Ovary (tissue), 9 donors: ENCODE measurements around the gene TLE2. TPM values are rescaled to one million over a fixed set of nuclear protein-coding genes. Genes with fewer than 3 reads are reported as not detected.

ENCODE experiments used
- DNase-seq, 5 donors: peaks; one replicate each; pipeline ENCODE4 v3.0.0-alpha.2; 2019 to 2020
- H3K27ac ChIP-seq, 2 donors: fragments of 200-600 bp; one replicate each; pipeline versions ENCODE4 v1.5.1 to v1.8.0; 2019 to 2022
- H3K27me3 ChIP-seq: fragments of 200-600 bp; one replicate; pipeline ENCODE4 v1.8.0; 2022
- H3K36me3 ChIP-seq: fragments of 200-600 bp; sonication (generic); one replicate; pipeline ENCODE4 v1.5.1; 2019
- H3K4me1 ChIP-seq: one replicate; pipeline ENCODE4 v1.8.1; 2013; ENCODE audit warnings: mild to moderate bottlenecking, moderate library complexity; ENCODE audit not compliant: insufficient read depth
- H3K4me3 ChIP-seq: fragments of 200-600 bp; sonication (generic); one replicate; pipeline ENCODE4 v1.5.1; 2017
- H3K9me3 ChIP-seq, 2 donors: fragments of 200-600 bp in 1 of 2; sonication (generic) in 1 of 2; one replicate each; pipeline versions ENCODE4 v1.5.1 to v1.8.1; 2013 to 2019; ENCODE audit warnings: mild to moderate bottlenecking in 1 of 2, moderate library complexity in 1 of 2
- EP300 ChIP-seq: sonication (generic); formaldehyde crosslinking; IDR thresholded peaks from one replicate; pipeline ENCODE4 v1.6.1; 2017; ENCODE audit warnings: antibody characterized with exemption
- POLR2A ChIP-seq: fragments of 450-650 bp; IDR thresholded peaks from one replicate; pipeline ENCODE4 v1.6.1; 2017; ENCODE audit warnings: antibody characterized with exemption, mild to moderate bottlenecking, moderate library complexity
- WGBS, 3 donors: extraction: QIAGEN DNeasy Blood & Tissue Kit in 1 of 3; methylation state at CpG; one replicate each; pipeline versions ENCODE4 v1.1.5 to v1.1.7; 2013 to 2017; 5-methylcytosine and 5-hydroxymethylcytosine counted together
- intact Hi-C, 4 donors: fragments of 100-400 bp; cut with DNase I; formaldehyde crosslinking; loops; one replicate each; pipeline versions ENCODE4 v1.11.0 to v1.15.1; 2022 to 2023
- polyA plus RNA-seq, 2 donors: library from polyadenylated mRNA; stranded (reverse); fragments of 200-250 nt in 1 of 2; fragments of 350-450 nt in 1 of 2; fragmentation: Illumina TruSeq in 1 of 2; extraction: RNeasy Lipid Tissue Mini Kit (QIAGEN cat#74804) in 1 of 2; gene quantifications; one replicate each; pipeline ENCODE4 v1.2.3, GENCODE V29; 2013 to 2014
- total RNA-seq, 7 donors: library from RNA; depleted of rRNA in 2 of 7; stranded (reverse); fragments of >200 nt in 2 of 7; fragmentation: NEBNext Ultra II Directional in 3 of 7; extraction: Animal tissue kit (Norgen Biotek cat#: 25700) in 3 of 7; gene quantifications; one replicate each; pipeline versions ENCODE4 v1.1.0 to v1.2.4, GENCODE V29; 2016 to 2023
- TF ChIP-seq, protein P1 (sequence below), 3 donors: fragments of 450-650 bp in 2 of 3; fragments of 200-600 bp in 1 of 3; IDR thresholded peaks; one replicate each; pipeline versions ENCODE4 v1.5.1 to v1.8.0; 2016 to 2022; ENCODE audit warnings: antibody characterized with exemption in 3 of 3, mild to moderate bottlenecking in 1 of 3
- donor health status: DM: no; HTN: no; CAD: no; lungs with moderate emphysema.
- donor health status: DM: no; HTN: no; CAD: no.
- donor health status: Bipolar disorder and iron deficiency.
- donor health status: DM: yes; HTN: yes; CAD: no.
- donor health status: DM: no; HTN: no; CAD: no.
- donor health status: DM: yes; HTN: yes; CAD: no.

Gene TLE2
- total and polyA plus RNA-seq, 9 donors: 15.1 to 43.9 (median 35.0) TPM

GRCh38 chr19:3026768-3027167 is 2.3 kb downstream of the TLE2 start:
- no peaks in the 10 kb centered on the region for H3K27me3 ChIP-seq
- no peaks in the 10 kb centered on the region for H3K36me3 ChIP-seq
- intact Hi-C loops: loop anchor here in 1 of 4 donors (5.0 kb wide), 1 partner anchor 44 kb away; no protein-coding TSS in a partner anchor
- no peak for DNase-seq
- H3K4me1 ChIP-seq: no peaks in the 10 kb centered on the region
- no peaks in the 10 kb centered on the region for H3K9me3 ChIP-seq
- 90 to 100% (median 97%) methylated on average over 1 of the region's 1 CpG for WGBS, 3 donors
- TF ChIP-seq, protein P1, sequence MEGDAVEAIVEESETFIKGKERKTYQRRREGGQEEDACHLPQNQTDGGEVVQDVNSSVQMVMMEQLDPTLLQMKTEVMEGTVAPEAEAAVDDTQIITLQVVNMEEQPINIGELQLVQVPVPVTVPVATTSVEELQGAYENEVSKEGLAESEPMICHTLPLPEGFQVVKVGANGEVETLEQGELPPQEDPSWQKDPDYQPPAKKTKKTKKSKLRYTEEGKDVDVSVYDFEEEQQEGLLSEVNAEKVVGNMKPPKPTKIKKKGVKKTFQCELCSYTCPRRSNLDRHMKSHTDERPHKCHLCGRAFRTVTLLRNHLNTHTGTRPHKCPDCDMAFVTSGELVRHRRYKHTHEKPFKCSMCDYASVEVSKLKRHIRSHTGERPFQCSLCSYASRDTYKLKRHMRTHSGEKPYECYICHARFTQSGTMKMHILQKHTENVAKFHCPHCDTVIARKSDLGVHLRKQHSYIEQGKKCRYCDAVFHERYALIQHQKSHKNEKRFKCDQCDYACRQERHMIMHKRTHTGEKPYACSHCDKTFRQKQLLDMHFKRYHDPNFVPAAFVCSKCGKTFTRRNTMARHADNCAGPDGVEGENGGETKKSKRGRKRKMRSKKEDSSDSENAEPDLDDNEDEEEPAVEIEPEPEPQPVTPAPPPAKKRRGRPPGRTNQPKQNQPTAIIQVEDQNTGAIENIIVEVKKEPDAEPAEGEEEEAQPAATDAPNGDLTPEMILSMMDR (IDR thresholded peaks at IDR 0.05): no peak
- TF ChIP-seq EP300: no peak
- H3K27ac ChIP-seq: no peak overlapping the region
- H3K4me3 ChIP-seq: no peak overlapping the region

DNA sequence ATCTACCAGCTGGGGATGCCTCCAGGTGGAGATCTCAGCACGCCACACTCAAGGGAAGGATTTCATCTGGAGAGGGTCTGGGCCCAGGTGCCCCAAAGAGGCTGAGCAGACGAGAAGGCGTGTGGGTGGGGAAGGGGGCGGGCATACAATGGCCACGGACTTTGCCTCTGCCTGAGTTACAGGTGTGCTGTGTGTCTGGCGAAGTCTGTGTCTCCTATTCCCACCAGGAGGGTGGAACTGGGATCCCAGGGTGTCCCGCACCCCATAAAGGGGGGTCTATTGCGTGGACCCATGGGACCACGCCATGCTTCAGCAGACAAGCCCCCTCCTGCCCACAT is 3.6 kb downstream of the TLE2 start:
- intact Hi-C loops: loop anchor here in 1 of 4 donors (5.0 kb wide), 1 partner anchor 43 kb away; no protein-coding TSS in a partner anchor
- Histone ChIP-seq H3K4me3 (no peak overlapping the region), H3K27ac (no peak overlapping the region), H3K36me3 (no peaks in the 10 kb centered on the region), H3K9me3 (no peaks in the 10 kb centered on the region), H3K4me1 (no peaks in the 10 kb centered on the region), H3K27me3 (no peaks in the 10 kb centered on the region)
- DNase-seq: no peak
- TF ChIP-seq POLR2A: no peak
- TF ChIP-seq, protein P1 (IDR thresholded peaks at IDR 0.05): no peak
- 91 to 95% (median 93%) methylated on average over 9 of the region's 9 CpGs for WGBS, 3 donors

DNA sequence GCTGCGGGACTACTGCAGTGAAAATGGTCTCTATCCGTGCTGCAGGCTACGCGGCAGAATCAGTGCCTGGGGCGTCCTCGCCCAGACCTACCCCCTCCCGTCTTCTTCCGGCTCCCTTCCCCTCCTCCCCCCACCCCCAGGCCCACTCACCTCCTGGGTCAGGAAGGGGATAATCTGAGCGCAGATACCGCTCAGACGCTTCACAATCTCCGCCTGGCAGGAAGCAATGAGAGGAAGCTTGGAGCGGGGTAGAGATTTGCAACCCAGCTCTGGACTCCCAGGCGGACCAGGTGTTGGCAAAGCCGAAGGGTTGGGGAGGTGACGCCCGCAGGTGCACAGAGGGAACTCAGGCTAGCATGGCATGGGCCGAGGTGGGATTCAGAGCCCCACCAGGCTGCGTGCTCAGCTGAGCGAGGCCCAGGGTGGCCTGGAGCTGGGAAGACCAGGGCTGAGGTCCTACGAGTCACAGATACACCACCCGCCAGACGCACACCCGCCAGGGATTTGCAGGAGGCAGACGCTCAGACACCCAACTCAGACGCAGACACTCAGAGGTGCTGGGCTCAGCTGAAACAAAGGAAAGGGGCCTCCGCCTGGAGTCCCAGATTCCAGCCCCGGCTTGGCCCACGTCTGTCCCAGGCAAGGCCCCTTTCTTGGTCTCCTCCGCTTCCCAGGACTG is 4.1 kb downstream of the TLE2 start:
- no peak for TF ChIP-seq EP300
- TF ChIP-seq, protein P1 (IDR thresholded peaks at IDR 0.05): no peak
- TF ChIP-seq POLR2A: no peak
- Histone ChIP-seq H3K4me1 (no peaks in the 10 kb centered on the region), H3K9me3 (no peaks in the 10 kb centered on the region), H3K27ac (no peak overlapping the region), H3K27me3 (no peaks in the 10 kb centered on the region), H3K36me3 (no peaks in the 10 kb centered on the region), H3K4me3 (no peak overlapping the region)
- no peak for DNase-seq
- WGBS, 3 donors: 88 to 90% (median 90%) methylated on average over 25 to 30 of the region's 30 CpGs
- intact Hi-C loops: loop anchor here in 1 of 4 donors (5.0 kb wide), 1 partner anchor 43 kb away; no protein-coding TSS in a partner anchor

DNA sequence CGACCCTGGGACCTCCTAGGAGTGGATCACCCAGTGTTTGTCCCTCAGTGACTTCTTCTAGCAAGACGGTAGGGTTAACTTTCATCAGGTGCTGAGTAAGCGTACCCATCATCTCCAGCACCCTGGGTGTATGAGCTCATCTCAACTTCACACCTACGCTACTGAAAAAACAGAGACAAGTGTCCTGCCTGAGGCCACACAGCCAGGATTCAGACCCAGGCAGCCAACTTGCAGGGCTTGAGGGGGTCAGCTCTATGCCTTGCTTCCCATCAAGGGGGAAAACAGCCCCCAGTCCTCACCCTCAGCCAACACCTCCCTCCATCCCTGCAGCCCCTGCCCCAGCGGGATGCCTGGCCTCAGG is 4.6 kb downstream of the TLE2 start:
- no peaks in the 10 kb centered on the region for H3K36me3 ChIP-seq
- no peaks in the 10 kb centered on the region for H3K27me3 ChIP-seq
- WGBS, 3 donors: 78 to 86% (median 78%) methylated on average over 5 of the region's 5 CpGs
- DNase-seq: no peak
- no peaks in the 10 kb centered on the region for H3K4me1 ChIP-seq
- intact Hi-C loops: no loop called here
- TF ChIP-seq POLR2A (no peak), EP300 (no peak)
- TF ChIP-seq, protein P1 (IDR thresholded peaks at IDR 0.05): no peak
- H3K9me3 ChIP-seq: no peaks in the 10 kb centered on the region
- H3K4me3 ChIP-seq: no peak overlapping the region
- H3K27ac ChIP-seq: no peak overlapping the region
